ENCODE results near the gene ATP10D. TPM values are rescaled to one million over a fixed set of nuclear protein-coding genes. Genes with fewer than 3 reads are reported as not detected.

Gene ATP10D
- polyA plus RNA-seq, 1 of the 3 experiments (the other 2 are of a cell fraction): 7.9 TPM

GRCh38 chr4:47570816-47571215, 85.7 kb downstream of the ATP10D start:
- DNase-seq: no peak
- H3K36me3 ChIP-seq (replicated peaks in 1 of 2; ENCODE audit: control insufficient read depth in 1 of 2, insufficient read depth in 2 of 2, low read length in 1 of 2): peaks cover 29 to 31% of the 10 kb centered on the region in 2 experiments
- H3K27me3 ChIP-seq (ENCODE audit: insufficient read depth): no peaks in the 10 kb centered on the region
- no peak overlapping the region for H3K27ac ChIP-seq (ENCODE audit: low read depth in 2 of 2, low read length in 1 of 2)
- H3K79me2 ChIP-seq (ENCODE audit: insufficient read depth): no peaks in the 10 kb centered on the region
- H3K4me1 ChIP-seq (ENCODE audit: control insufficient read depth in 1 of 2, insufficient read depth in 2 of 2, low read depth in 1 of 2, low read length in 1 of 2): no peaks in the 10 kb centered on the region
- CTCF ChIA-PET: interaction anchor here (1.0 kb wide), 1 partner anchor 9 kb away, joined by 3 read pairs; no protein-coding TSS in a partner anchor
- H2AFZ ChIP-seq (ENCODE audit: low read depth): no peak overlapping the region
- no peaks in the 10 kb centered on the region for H3K9me2 ChIP-seq
- H3K9ac ChIP-seq: no peak overlapping the region
- POLR2A ChIA-PET: no interaction called here
- H3K9me3 ChIP-seq: no peaks in the 10 kb centered on the region
- H3K4me3 ChIP-seq (ENCODE audit: low read depth in 2 of 2, low read length in 1 of 2): no peak overlapping the region
- TF ChIP-seq TEAD4 (IDR thresholded peaks at IDR 0.05; ENCODE audit: borderline replicate concordance, insufficient read depth): no peak
- TF ChIP-seq EP300 (IDR thresholded peaks at IDR 0.05; ENCODE audit: borderline replicate concordance in 1 of 2, low read depth in 1 of 2, low read length in 1 of 2): no peak
- no peak for TF ChIP-seq MXI1 (IDR thresholded peaks at IDR 0.05; ENCODE audit: low read depth, low read length)
- TF ChIP-seq FOXM1 (IDR thresholded peaks at IDR 0.05; ENCODE audit: low read depth): no peak
- no peak for TF ChIP-seq EZH2phosphoT487 (IDR thresholded peaks at IDR 0.05; ENCODE audit: borderline replicate concordance, low read depth)
- no peak for TF ChIP-seq ELF1 (IDR thresholded peaks at IDR 0.05)
- TF ChIP-seq TAF1 (IDR thresholded peaks at IDR 0.05; ENCODE audit: borderline replicate concordance, low read depth, low read length): no peak
- no peak for TF ChIP-seq USF1 (IDR thresholded peaks at IDR 0.05; ENCODE audit: borderline replicate concordance, low read depth)
- H3F3A ChIP-seq (replicated peaks; ENCODE audit: insufficient read depth): no peaks in the 10 kb centered on the region
- H3K4me2 ChIP-seq: no peak overlapping the region
- no peaks in the 10 kb centered on the region for H4K20me1 ChIP-seq (ENCODE audit: insufficient read depth)

DNA sequence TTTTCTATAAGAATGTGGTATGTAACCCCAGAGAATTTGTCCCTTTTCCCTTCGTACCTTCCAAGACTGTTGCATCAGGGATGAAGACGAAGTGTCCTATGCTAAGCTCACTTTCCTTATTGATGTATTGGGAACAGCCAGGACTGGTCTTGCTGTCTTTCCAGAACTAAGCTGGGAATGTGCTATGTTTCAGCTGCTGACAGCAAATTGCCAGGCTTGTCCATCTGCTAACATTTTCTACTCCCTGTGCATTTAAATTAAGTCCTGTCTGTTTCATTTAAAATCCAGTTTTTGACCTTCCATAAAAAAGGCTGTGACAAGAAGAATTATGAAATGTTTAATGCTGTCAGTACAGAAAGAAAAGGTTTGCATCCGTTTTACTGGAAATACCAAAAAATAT, 87.9 kb downstream of the ATP10D start:
- no peak for DNase-seq
- Histone ChIP-seq H3F3A (replicated peaks; ENCODE audit: insufficient read depth) (no peaks in the 10 kb centered on the region), H3K27ac (ENCODE audit: low read depth in 2 of 2, low read length in 1 of 2) (no peak overlapping the region), H3K4me2 (no peak overlapping the region), H3K36me3 (replicated peaks in 1 of 2; ENCODE audit: control insufficient read depth in 1 of 2, insufficient read depth in 2 of 2, low read length in 1 of 2) (peaks cover 31 to 47% of the 10 kb centered on the region in 2 experiments), H2AFZ (ENCODE audit: low read depth) (no peak overlapping the region), H3K9me2 (no peaks in the 10 kb centered on the region), H4K20me1 (ENCODE audit: insufficient read depth) (no peaks in the 10 kb centered on the region), H3K27me3 (ENCODE audit: insufficient read depth) (no peaks in the 10 kb centered on the region), H3K4me1 (ENCODE audit: control insufficient read depth in 1 of 2, insufficient read depth in 2 of 2, low read depth in 1 of 2, low read length in 1 of 2) (no peaks in the 10 kb centered on the region), H3K9ac (no peak overlapping the region), H3K9me3 (no peaks in the 10 kb centered on the region), H3K4me3 (ENCODE audit: low read depth in 2 of 2, low read length in 1 of 2) (no peak overlapping the region), H3K79me2 (ENCODE audit: insufficient read depth) (no peaks in the 10 kb centered on the region)
- WGBS (ENCODE audit: low lambda C conversion rate): 95% methylated on average over 3 of the region's 3 CpGs
- POLR2A ChIA-PET: interaction anchor here (0.6 kb wide), 1 partner anchor 110 kb away, joined by 3 read pairs; the partner anchor contains the start of gene COMMD8
- TF ChIP-seq USF2 (IDR thresholded peaks at IDR 0.05; ENCODE audit: borderline replicate concordance, low read depth, low read length) (no peak), POLR2AphosphoS5 (IDR thresholded peaks at IDR 0.05; ENCODE audit: low read depth, low read length) (no peak), ELF1 (IDR thresholded peaks at IDR 0.05) (no peak), NFIC (IDR thresholded peaks at IDR 0.05; ENCODE audit: borderline replicate concordance) (no peak), FOXJ3 (CRISPR knock-in tag; IDR thresholded peaks at IDR 0.05) (no peak), RCOR1 (IDR thresholded peaks at IDR 0.05; ENCODE audit: low read length) (no peak), FOSL2 (IDR thresholded peaks at IDR 0.05; ENCODE audit: borderline replicate concordance, low read depth) (no peak), SMC3 (IDR thresholded peaks at IDR 0.05; ENCODE audit: low read depth, low read length) (no peak), RAD21 (IDR thresholded peaks at IDR 0.05; ENCODE audit: low read length) (no peak), USF1 (IDR thresholded peaks at IDR 0.05; ENCODE audit: borderline replicate concordance, low read depth) (no peak), TAF1 (IDR thresholded peaks at IDR 0.05; ENCODE audit: borderline replicate concordance, low read depth, low read length) (no peak), TCF12 (IDR thresholded peaks at IDR 0.05) (no peak), GATA2 (CRISPR knock-in tag; IDR thresholded peaks at IDR 0.05) (no peak)
- CTCF ChIA-PET: interaction anchor here (0.8 to 1.9 kb wide), 4 partner anchors 9 to 450 kb away, joined by 3 to 5 read pairs (median 3); no protein-coding TSS in a partner anchor
